GM15510 (cell line): ENCODE measurements around the gene ADARB2.

Source experiments
- POLR2A ChIP-seq: IDR thresholded peaks from 3 replicates; pipeline ENCODE4 v1.6.1; 2011; ENCODE audit warnings: borderline replicate concordance; ENCODE audit not compliant: insufficient read length; ENCODE audit errors: extremely low read depth

The ADARB2 gene

DNA sequence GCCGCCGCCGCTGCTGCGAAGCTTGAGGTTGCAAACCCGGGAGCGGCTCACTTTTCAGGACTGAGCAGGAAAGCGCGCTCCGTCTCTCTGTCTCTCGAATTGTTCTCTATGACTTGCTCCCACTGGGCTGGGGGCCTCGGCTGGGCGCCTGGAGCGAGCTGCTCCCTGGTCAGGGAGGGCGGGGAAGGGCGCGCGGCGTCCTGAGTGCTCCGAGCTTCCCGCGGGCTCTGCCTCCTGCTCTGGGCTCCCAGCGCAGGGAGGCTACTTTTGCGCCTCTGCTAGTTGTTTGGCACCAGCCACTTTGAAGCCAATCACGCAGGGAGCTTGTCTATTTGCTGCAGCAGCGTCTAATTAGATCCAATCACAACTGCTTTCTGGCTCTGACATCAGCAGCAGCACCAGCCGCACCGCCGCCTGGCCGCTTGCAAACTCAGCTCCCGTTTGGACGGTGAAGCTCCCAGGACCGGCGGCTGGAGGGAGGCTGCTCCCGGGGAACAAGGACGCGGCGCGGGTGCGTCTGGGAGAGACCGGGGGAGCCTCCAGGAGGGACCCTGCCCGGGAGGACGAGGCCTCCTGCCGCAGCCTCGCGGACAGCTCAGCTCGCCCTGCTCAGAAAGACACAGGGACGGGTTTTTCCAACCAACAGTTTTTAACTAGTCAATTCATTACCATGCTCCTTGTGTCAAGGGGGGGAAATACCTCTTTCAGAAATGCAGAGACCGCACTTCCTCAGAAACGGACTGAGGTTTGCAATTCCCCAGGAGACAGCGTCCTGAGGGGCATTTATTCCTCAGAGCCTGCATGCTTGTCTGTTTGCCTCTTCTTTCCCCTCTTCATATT lies at the start of gene ADARB2:
Gene ADARB2, minus strand, starts transcription at position 304 of the 840 bp plus-strand sequence.
- peak; percentile 45 for TF ChIP-seq POLR2A

DNA sequence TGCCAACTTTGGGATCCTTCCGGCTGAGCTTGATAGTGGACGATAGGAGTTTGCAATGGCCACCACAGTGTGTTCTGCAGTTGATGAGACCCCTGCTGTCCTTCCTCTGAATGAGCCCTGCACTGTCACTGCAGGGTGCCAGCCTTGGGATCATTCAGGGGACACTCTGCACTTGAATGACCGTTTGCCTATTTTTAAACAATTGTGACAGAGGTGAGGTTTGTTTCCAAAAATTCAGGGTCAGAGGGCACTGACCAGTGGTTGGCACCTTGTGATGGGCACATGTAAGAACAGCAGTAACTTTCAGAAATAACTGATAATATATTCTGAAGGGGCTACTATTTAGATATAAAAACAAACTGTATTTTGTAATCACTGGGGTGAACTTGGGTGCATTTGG lies 48.5 kb upstream of the ADARB2 start:
- no peak for TF ChIP-seq POLR2A

DNA sequence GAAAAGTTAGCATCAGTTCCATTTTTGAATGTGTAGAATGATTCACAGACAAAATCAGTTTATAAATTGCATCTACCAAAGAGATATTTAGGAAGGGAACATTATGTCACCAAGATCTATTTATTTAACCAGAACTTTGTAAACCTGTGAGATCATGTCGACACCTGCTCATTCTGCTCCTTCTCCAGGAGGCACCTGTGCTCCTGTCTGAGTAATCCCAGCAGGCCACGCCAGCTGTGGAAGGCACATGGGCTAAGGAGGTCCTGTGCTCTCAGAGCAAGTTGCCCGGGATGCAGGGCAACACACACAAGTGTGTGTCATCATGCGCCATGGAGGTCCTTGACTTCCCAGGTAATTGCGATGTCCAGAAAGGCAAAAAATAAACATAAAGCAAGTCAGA lies 45.5 kb upstream of the ADARB2 start:
- TF ChIP-seq POLR2A, result no peak

DNA sequence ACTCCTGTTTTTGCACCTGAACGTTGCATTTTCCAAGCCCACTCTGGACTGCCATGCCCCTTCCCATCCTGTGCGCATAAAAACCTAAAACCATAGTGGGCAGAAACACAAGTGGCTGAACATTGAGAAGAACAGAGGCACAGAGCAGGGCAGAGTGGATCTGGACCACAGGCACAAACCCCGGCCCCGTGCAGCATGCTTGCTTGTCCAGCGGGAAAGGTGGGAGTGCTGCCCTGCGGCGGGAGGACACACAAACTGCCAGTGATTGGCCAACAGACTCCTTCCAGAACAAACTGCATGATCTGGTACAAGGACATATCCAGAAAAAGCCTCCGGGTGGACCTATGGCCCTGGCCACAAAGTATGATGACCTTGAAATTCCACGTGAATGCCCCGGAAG lies 42.5 kb upstream of the ADARB2 start:
- no peak for TF ChIP-seq POLR2A

DNA sequence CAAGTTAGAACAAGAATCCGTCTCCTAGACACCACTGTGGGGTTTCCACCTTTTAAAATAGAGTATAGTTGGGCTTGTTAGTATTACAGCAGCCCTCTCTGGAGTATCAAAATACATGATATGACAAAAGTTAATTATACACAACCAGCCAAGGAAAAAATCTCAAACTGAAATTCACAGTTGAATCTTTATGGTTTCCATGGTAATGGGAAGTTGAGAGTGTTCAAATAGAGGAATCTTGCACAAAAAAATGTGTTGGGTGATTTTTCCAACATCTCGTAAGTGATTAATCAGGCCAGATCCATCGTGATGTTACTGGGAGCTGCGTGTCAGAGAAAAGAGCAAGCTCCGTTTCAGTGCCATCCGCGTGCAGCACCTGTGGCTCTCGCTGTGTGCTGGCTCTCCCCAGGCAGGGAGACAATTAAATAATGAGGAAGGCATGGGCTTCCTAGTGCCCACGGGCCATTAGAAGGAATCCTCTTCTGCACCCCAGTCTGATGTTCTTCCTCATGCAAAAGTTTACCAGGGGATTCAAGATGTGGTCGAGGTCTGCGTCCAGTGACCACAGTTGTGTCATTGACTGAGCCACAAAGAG lies 41.1 kb upstream of the ADARB2 start:
- no peak for TF ChIP-seq POLR2A

DNA sequence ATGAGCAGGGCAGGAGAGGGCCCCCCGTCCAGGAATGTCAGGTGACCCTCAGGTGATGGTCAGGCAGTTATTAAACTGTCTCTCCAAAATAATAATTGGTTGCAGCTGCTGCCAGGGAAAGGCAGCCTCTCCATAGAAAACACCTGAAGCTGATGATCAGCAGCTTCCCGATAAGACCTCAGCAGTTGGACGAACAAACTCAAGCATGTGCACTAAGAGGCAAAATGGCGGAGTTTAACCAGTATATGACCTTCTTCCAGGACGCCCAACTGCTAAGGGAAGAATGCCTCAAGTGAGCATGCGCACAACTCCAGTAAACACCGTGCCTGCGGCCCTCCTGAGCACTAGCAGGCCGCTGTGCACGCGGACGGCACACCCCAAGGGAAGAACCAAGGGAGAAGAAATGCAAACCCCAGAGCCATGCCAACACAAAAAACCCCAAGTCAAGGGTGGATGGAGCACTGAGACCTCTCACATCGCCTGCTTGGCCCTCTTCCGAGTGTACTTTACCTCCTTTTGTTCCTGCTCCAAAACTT lies 38.9 kb upstream of the ADARB2 start:
- TF ChIP-seq POLR2A, result no peak

DNA sequence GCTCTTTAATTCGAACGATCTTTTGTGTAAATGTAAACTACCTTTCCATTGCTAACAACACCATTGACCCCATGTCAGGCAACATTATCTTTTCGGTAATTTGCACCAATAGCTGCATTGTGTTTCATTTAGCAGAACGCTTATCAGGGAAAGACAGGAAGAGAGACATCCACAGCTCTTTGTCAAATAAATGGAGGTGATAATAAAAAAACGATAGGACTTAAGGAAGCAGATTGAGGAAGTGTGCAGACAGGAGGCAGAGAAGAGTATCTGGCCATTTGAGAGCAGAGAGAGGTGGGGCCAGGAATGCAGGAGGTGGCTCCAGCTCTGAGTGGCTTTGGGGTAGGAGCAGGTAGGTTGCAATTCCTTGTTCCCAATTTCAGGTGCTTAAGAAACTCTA lies 37.5 kb upstream of the ADARB2 start:
- TF ChIP-seq POLR2A, result no peak

DNA sequence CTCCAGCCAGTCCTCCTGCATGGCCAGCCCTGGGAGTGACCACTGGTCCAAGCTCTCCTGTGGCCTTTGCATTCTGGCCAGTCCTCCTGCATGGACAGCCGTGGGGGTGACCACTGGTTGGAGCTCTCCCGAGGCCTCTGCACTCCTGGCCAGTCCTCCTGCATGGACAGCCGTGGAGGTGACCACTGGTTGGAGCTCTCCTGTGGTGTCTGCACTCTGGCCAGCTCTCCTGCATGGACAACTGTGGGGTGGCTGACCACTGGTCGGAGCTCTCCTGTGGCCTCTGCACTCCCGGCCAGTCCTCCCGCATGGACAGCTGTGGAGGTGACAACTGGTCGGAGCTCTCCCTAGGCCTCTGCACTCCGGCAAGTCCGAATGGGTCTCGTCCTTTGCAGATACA lies 28.7 kb upstream of the ADARB2 start:
- TF ChIP-seq POLR2A, result no peak

DNA sequence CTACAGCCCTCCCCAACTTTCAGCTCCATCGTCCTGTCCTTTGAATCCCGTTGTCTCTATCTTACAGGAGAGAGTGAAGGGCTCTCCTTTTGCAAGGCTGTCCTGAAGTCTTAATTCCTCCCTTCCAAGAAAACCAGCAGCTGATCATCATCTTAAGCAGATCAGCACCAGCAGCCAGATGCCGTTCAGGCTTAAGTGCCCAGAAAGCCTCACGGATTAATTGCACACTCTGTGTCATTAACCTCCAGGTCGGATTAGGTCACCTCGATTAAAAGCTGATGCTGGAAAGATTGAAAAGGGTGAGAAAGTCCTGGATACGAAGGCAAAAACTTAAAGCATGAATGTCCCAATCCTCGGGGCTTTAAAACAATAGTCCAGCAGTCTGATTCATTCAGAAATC lies 24.8 kb upstream of the ADARB2 start:
- no peak for TF ChIP-seq POLR2A

DNA sequence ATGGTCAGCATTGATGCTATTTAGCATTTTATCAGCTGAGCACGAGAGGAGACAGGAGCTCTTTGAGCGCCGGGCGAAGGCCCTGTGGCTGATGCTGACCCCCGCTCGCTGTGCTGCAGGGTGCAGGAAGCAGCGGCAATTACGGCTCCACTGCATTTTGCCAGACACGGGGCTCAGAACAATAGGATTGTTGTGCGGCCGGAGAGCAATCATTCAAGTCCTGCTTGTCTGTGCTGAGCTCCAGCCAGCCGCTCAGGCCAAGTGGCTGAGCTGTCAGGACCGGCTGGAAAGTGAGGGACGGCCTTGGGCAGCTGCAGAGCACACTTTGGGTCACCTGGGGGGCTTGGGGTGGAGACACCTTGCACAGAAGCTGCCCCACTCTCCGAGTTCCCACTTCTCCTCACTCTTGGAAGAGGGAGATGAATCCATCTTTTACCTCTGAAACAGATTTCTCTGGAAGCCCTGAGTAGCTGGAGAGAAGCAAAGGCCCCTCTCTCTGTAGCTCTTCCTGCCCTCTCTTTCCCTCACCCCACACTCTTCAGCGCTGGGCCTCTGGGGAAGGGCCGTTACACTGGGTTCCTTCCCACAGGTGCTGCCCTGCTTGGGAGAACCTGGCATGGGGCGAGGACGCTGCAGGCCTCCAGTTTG lies 17.3 kb upstream of the ADARB2 start:
- no peak for TF ChIP-seq POLR2A

DNA sequence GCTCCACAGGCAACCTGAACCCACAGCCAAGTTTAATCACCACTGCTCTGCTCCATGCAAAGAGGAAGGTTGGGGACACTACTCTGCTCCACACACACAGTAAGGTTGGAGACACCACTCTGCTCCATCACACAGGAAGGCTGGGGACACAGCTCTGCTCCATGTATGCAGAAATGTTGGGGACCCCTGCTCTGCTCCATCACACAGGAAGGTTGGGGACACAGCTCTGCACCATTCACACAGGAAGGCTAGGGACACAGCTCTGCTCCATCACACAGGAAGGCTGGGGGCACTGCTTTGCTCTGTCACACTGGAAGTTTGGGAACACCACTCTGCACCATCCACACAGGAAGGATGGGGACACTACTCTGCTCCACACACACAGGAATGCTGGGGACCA lies 14.8 kb upstream of the ADARB2 start:
- TF ChIP-seq POLR2A, result no peak

DNA sequence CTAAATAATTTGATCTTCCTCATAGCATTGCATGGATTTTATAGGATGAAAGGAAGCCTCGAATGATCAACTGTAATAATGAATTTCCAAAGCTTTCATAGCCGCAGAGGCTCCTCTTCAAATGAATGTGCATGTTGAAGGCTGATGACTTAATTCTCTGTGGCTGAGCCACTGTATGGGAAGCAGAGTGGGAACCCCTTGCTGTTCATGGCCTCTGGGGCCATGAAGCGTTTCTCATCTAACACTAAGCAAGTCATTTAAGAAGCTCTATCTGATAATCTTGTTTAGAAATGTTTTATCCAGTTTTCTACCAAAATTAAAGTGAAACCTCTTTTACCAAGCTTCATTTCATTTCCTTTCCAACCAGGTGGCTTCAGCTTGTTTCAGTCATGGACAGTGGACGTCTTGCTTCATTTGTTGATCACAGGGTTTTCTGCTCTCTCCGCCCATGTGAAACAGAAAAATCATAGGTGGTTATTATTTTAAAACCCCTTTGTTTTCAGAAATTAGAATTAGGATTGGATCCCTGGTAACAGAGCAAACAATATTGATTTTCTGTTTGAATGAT lies 10.3 kb upstream of the ADARB2 start:
- no peak for TF ChIP-seq POLR2A

DNA sequence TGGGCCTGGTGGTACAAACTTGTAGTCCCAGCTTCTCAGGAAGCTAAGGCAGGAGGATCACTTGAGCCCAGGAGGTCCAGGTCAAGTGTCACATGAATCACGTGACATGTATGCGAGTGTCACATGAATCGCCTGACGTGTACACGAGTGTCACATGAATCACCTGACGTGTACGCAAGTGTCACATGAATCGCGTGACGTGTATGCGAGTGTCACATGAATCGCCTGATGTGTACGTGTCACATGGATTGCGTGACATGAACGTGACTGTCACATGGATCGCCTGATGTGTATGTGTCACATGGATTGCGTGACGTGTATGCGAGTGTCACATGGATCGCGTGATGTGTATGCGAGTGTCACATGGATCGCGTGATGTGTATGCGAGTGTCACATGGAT lies 9.5 kb upstream of the ADARB2 start:
- TF ChIP-seq POLR2A, result no peak

DNA sequence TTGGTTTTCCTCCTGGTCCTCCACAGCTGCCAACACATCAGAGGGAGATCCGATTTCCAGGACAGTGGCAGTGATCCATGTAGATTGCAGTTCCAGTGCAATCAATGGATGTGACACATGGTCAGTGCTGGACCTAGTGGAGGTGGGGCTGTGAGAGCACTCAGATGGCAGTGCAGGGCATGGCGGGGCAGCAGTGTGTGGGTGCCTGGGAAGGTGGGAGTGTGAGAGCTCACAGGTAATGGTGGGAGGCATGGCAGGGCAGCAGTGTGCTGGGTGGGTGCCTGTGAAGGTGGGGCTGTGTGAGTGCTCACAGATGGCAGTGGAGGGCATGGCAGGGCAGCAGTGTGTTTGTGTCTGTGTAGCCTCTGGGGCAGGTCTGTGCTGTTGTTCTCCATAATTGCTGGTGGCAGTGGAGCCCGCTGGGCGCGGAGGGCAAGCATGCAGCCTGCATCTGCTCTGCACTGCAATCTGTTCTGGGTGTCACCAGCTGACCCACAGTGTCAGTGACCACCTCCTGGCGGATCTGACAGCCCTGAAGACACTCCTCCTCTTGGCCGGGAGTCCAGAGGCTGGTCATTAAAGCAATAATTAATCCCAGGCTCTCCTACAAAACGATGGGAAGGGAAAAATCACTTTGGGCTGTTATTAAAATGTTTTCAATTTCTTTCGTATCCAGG lies 8.6 kb upstream of the ADARB2 start:
- TF ChIP-seq POLR2A, result no peak

DNA sequence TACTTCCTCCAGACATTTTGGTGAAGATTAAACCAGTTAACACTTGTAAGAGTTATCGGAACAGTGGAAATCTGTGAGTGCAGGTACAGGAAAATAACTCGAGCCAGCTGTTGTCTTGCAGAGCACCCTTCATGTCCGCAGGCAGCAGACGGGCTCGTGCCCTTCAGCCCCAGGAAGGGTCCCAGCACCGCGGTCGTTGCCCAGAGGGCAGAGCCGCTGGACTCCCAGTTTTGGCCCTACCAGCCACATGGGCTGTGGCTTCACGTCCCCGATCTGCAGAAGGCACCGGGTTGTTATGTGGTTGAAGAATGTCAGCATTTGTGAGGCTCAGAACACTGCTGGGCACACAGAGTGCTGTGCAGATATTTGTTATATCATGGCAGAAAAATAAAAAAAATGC lies 7.2 kb upstream of the ADARB2 start:
- no peak for TF ChIP-seq POLR2A
